DOHH2 (cell line): Measurements from ENCODE around the gene MRPL48.

Experiments
- H3F3A ChIP-seq: fragments of 200-600 bp; sonication (generic), shearing (Covaris generic); 2 replicates; pipeline ENCODE4 v1.6.0; 2016; ENCODE audit warnings: antibody characterized with exemption, mild to moderate bottlenecking; ENCODE audit not compliant: control insufficient read depth, insufficient read depth
- H3K27ac ChIP-seq: fragments of 200-600 bp; sonication (generic); 2 replicates; pipeline ENCODE4 v1.5.1; 2014; ENCODE audit warnings: low read depth, mild to moderate bottlenecking, low read length, moderate library complexity
- H3K27me3 ChIP-seq: fragments of 200-600 bp; sonication (generic); 2 replicates; pipeline ENCODE4 v1.6.1; 2014; ENCODE audit warnings: mild to moderate bottlenecking, low read length, mixed read lengths; ENCODE audit not compliant: control insufficient read depth
- H3K36me3 ChIP-seq: fragments of 200-600 bp; sonication (generic); 2 replicates; pipeline ENCODE4 v1.6.1; 2014; ENCODE audit warnings: mild to moderate bottlenecking, low read length, moderate library complexity, mixed read lengths; ENCODE audit not compliant: control insufficient read depth
- H3K4me1 ChIP-seq: fragments of 200-600 bp; sonication (generic); 2 replicates; pipeline ENCODE4 v1.6.1; 2014; ENCODE audit warnings: mild to moderate bottlenecking, low read length, mixed read lengths; ENCODE audit not compliant: control insufficient read depth
- H3K4me2 ChIP-seq: fragments of 200-600 bp; sonication (generic); 2 replicates; pipeline ENCODE4 v1.6.0; 2014; ENCODE audit warnings: mild to moderate bottlenecking, low read length, moderate library complexity
- H3K4me3 ChIP-seq: fragments of 200-600 bp; sonication (generic); 2 replicates; pipeline ENCODE4 v1.5.1; 2014; ENCODE audit warnings: mild to moderate bottlenecking, low read length, mixed read lengths
- H3K79me2 ChIP-seq: fragments of 200-600 bp; sonication (generic); 2 replicates; pipeline ENCODE4 v1.6.1; 2014; ENCODE audit warnings: mild to moderate bottlenecking, low read length, mixed read lengths; ENCODE audit not compliant: control insufficient read depth
- H3K9me2 ChIP-seq: fragments of 200-600 bp; sonication (generic); replicated peaks from 2 replicates; pipeline ENCODE4 v1.6.1; 2014; ENCODE audit warnings: mild to moderate bottlenecking, low read length, mixed read lengths; ENCODE audit not compliant: control insufficient read depth
- H3K9me3 ChIP-seq: fragments of 200-600 bp; sonication (generic); 2 replicates; pipeline ENCODE4 v1.6.1; 2014; ENCODE audit warnings: antibody characterized with exemption, low read length, mixed read lengths; ENCODE audit not compliant: control insufficient read depth, insufficient read depth
- H4K20me1 ChIP-seq: fragments of 200-600 bp; sonication (generic); 2 replicates; pipeline ENCODE4 v1.6.0; 2014; ENCODE audit warnings: low read depth, mild to moderate bottlenecking, antibody characterized with exemption, low read length, moderate library complexity; ENCODE audit not compliant: control insufficient read depth, insufficient read depth
- CTCF ChIP-seq: fragments of 200-600 bp; sonication (generic); IDR thresholded peaks from one replicate; pipeline ENCODE4 v1.5.1; 2014; ENCODE audit warnings: antibody characterized with exemption, mild to moderate bottlenecking, low read depth, low read length; ENCODE audit not compliant: poor library complexity, severe bottlenecking
- EZH2phosphoT487 ChIP-seq: fragments of 200-600 bp; sonication (generic); IDR thresholded peaks from 2 replicates; pipeline ENCODE4 v1.6.1; 2017; ENCODE audit warnings: borderline replicate concordance, mild to moderate bottlenecking, antibody characterized with exemption, low read length, moderate library complexity, mixed read lengths

MRPL48 gene

GRCh38 chr11:73747762-73748161, 39.9 kb upstream of the MRPL48 start:
- Histone ChIP-seq H4K20me1 (0 out of 2 replicates have a peak, but pooled peaks cover 2% of the 10 kb centered on the region), H3F3A (no peaks in the 10 kb centered on the region; the same call in 1 of the 2 replicates), H3K4me2 (no peak overlapping the region), H3K4me1 (peaks cover 13% of the 10 kb centered on the region), H3K27ac (no peak overlapping the region), H3K9me2 (no peaks in the 10 kb centered on the region), H3K36me3 (no peaks in the 10 kb centered on the region), H3K79me2 (peaks cover 94% of the 10 kb centered on the region), H3K27me3 (no peaks in the 10 kb centered on the region), H3K4me3 (no peak overlapping the region), H3K9me3 (no peaks in the 10 kb centered on the region)
- TF ChIP-seq CTCF: no peak
- TF ChIP-seq EZH2phosphoT487: no peak

- H3F3A ChIP-seq: no peaks in the 10 kb centered on the region; the same call in 1 of the 2 replicates
- TF ChIP-seq CTCF (no peak), EZH2phosphoT487 (no peak)
- no peak overlapping the region for H3K27ac ChIP-seq
- peaks cover 13% of the 10 kb centered on the region for H3K4me1 ChIP-seq
- no peaks in the 10 kb centered on the region for H3K9me3 ChIP-seq
- peaks cover 94% of the 10 kb centered on the region for H3K79me2 ChIP-seq
- H3K4me2 ChIP-seq: no peak overlapping the region
- H4K20me1 ChIP-seq: 0 out of 2 replicates have a peak, but pooled peaks cover 2% of the 10 kb centered on the region
- no peaks in the 10 kb centered on the region for H3K27me3 ChIP-seq
- H3K36me3 ChIP-seq: no peaks in the 10 kb centered on the region
- H3K4me3 ChIP-seq: no peak overlapping the region
- no peaks in the 10 kb centered on the region for H3K9me2 ChIP-seq
These were observed 39.4 kb upstream of the MRPL48 start for GRCh38 chr11:73748300-73748699.

- Histone ChIP-seq H4K20me1 (0 out of 2 replicates have a peak, but pooled peaks cover 2% of the 10 kb centered on the region), H3K79me2 (peaks cover 94% of the 10 kb centered on the region), H3K9me2 (no peaks in the 10 kb centered on the region), H3K36me3 (no peaks in the 10 kb centered on the region), H3K4me2 (no peak overlapping the region), H3K27me3 (no peaks in the 10 kb centered on the region), H3K4me1 (peaks cover 13% of the 10 kb centered on the region), H3F3A (no peaks in the 10 kb centered on the region; the same call in 1 of the 2 replicates), H3K9me3 (no peaks in the 10 kb centered on the region), H3K27ac (no peak overlapping the region), H3K4me3 (no peak overlapping the region)
- no peak for TF ChIP-seq EZH2phosphoT487
- TF ChIP-seq CTCF: no peak
These were observed 38.6 kb upstream of the MRPL48 start for GRCh38 chr11:73749118-73749517.
